Cardiac muscle cell (in vitro differentiated cells and primary cell): Measurements from ENCODE around the gene OR6V1. TPM values are rescaled to one million over a fixed set of nuclear protein-coding genes. Genes with fewer than 3 reads are reported as not detected.
"Not testable (repeated sequence)": the region's sequence is repeated elsewhere in the genome, so short reads cannot be mapped to it uniquely, and the experiment has no call there.

ENCODE experiments used
- DNase-seq, 2 donors: peaks; one replicate each; pipeline versions ENCODE4 v3.0.0 to v3.0.0-alpha.2; 2010 to 2017; ENCODE audit warnings: low read depth in 1 of 2, low spot score in 1 of 2
- H3K27ac ChIP-seq: fragments of 200-600 bp; sonication (generic); 2 replicates; pipeline ENCODE4 v1.5.1; 2016
- H3K27me3 ChIP-seq: fragments of 200-600 bp; sonication (generic); 2 replicates; pipeline ENCODE4 v1.6.0; 2016; ENCODE audit warnings: control low read depth
- H3K36me3 ChIP-seq: fragments of 200-600 bp; sonication (generic); 2 replicates; pipeline ENCODE4 v1.5.1; 2016; ENCODE audit warnings: control low read depth
- H3K4me1 ChIP-seq: fragments of 200-600 bp; sonication (generic); 2 replicates; pipeline ENCODE4 v1.8.1; 2017; ENCODE audit warnings: low read depth, mild to moderate bottlenecking, mixed run types
- H3K4me3 ChIP-seq: fragments of 200-600 bp; sonication (generic); 2 replicates; pipeline ENCODE4 v1.5.1; 2016; ENCODE audit warnings: mild to moderate bottlenecking
- H3K9me3 ChIP-seq: fragments of 200-600 bp; sonication (generic); 2 replicates; pipeline ENCODE4 v1.5.1; 2017; ENCODE audit warnings: low read depth, mild to moderate bottlenecking, control low read depth
- polyA plus RNA-seq: library from polyadenylated mRNA; unstranded; fragments of >200 nt; fragmentation: Nextera tagmentation; extraction: Ambion mirVana; gene quantifications from 2 replicates; pipeline ENCODE4 v1.2.1, GENCODE V29; 2016
- total RNA-seq: library from RNA; depleted of rRNA; stranded (reverse); fragments of >200 nt; gene quantifications from 2 replicates; pipeline ENCODE4 v1.2.3, GENCODE V29; 2016
- TF ChIP-seq, protein P1 (sequence below): IDR thresholded peaks from 2 replicates; pipeline ENCODE4 v1.5.1; 2012; ENCODE audit warnings: low read depth, mild to moderate bottlenecking, low read length

OR6V1 gene
- total and polyA plus RNA-seq, 2 experiments from 2014 or later, result not detected

DNA sequence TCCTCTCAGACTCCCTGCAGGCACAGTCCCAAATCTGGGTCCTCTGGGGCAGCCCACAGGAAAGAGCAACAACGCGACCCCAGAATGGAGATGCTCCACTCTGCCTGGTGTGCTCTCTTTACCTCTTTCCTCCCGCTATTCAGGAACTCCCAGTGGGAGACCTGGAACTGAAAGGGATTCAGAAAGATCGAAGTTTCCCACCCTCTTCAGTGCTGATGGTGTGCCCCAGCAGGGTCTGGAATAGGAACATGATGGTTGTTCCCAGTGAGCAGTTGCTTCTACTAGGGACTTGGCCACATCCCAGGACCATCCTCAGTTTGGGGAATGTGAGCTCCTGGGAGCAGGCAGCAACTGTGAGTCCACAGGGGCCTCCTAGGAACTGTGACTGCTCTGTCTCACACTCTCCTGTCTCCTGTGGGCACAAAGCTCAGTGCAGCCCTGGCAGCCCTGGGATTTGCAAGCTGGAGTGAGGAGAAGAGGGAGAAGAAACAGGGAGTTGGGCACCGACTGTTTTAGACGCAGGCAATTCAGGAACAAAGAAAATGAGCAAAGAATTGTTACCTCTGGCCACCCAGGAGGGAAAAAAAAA, 17.9 kb downstream of the OR6V1 start:
- DNase-seq, result no peak
- Histone ChIP-seq H3K4me1 (no peaks in the 10 kb centered on the region), H3K36me3 (no peaks in the 10 kb centered on the region), H3K27me3 (no peaks in the 10 kb centered on the region), H3K27ac (no peak overlapping the region), H3K9me3 (no peaks in the 10 kb centered on the region), H3K4me3 (no peak overlapping the region)
- TF ChIP-seq, protein P1, sequence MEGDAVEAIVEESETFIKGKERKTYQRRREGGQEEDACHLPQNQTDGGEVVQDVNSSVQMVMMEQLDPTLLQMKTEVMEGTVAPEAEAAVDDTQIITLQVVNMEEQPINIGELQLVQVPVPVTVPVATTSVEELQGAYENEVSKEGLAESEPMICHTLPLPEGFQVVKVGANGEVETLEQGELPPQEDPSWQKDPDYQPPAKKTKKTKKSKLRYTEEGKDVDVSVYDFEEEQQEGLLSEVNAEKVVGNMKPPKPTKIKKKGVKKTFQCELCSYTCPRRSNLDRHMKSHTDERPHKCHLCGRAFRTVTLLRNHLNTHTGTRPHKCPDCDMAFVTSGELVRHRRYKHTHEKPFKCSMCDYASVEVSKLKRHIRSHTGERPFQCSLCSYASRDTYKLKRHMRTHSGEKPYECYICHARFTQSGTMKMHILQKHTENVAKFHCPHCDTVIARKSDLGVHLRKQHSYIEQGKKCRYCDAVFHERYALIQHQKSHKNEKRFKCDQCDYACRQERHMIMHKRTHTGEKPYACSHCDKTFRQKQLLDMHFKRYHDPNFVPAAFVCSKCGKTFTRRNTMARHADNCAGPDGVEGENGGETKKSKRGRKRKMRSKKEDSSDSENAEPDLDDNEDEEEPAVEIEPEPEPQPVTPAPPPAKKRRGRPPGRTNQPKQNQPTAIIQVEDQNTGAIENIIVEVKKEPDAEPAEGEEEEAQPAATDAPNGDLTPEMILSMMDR, result no peak

DNA sequence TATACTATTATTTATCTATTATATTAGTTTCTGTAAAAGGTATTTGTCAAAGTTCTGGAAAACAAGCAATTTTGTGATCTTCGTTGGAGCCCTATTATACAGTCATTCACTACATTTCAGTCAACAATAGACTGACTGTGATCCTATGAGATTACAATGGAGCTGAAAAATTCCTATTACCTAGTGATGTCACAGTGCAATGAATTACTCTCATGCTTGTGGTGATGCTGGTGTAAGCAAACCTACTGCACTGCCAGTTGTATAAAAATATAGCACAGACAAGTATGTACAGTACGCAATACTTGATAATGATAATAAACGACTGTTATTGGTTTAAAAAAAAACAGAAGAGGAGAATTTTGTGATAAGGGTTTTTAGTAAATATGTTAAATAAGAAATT, 21.4 kb downstream of the OR6V1 start:
- H3K4me1 ChIP-seq, result no peaks in the 10 kb centered on the region
- DNase-seq, result no peak
- H3K27ac ChIP-seq, result no peak overlapping the region
- H3K4me3 ChIP-seq, result no peak overlapping the region
- TF ChIP-seq, protein P1, result no peak
- no peaks in the 10 kb centered on the region for H3K27me3 ChIP-seq
- H3K36me3 ChIP-seq, result no peaks in the 10 kb centered on the region
- no peaks in the 10 kb centered on the region for H3K9me3 ChIP-seq

DNA sequence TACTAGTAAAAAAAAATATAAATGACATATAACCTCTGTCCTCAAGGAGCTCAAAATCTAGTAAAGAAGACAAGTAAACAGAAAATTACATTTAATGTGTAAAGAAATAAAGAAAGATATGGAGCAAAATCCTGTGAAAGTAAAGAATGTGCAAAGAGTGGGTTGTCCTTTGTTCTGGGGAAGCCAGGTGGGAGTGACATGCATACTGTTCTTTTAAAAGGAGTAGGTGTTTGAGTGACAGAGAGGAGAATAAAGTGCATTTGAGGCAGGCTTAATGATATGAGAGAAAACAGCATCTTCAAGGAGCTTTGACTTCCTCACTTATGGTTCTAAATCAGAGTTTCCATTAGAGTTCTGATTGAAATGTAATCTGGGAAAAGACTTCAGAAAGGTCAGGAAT, 22.0 kb downstream of the OR6V1 start:
- no peaks in the 10 kb centered on the region for H3K36me3 ChIP-seq
- TF ChIP-seq, protein P1, result no peak
- no peaks in the 10 kb centered on the region for H3K27me3 ChIP-seq
- no peaks in the 10 kb centered on the region for H3K4me1 ChIP-seq
- no peak for DNase-seq
- H3K4me3 ChIP-seq, result no peak overlapping the region
- no peaks in the 10 kb centered on the region for H3K9me3 ChIP-seq
- no peak overlapping the region for H3K27ac ChIP-seq

DNA sequence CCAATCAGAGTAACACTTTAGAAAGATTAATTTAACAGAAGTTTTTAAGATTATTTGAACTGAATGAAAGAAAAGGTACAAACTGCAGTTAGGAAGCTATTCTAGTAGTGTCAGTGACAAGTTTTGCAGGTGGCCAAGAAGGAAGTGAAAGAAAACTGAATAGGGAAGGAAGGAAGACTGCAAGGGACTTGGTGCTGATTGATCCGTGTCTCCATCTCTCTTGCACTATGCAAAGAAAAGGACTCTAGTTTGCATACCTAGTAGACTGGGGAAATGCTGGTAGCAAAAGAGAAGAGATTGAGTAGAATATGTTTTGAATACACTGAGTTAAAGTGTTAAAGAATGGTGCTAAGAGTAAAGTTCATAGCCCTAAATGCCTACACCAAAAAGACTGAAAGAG, 33.0 kb downstream of the OR6V1 start:
- no peaks in the 10 kb centered on the region for H3K4me1 ChIP-seq
- TF ChIP-seq, protein P1, result no peak
- no peak for DNase-seq
- no peaks in the 10 kb centered on the region for H3K27me3 ChIP-seq
- H3K27ac ChIP-seq, result no peak overlapping the region
- H3K9me3 ChIP-seq, result no peaks in the 10 kb centered on the region
- H3K36me3 ChIP-seq, result no peaks in the 10 kb centered on the region
- H3K4me3 ChIP-seq, result no peak overlapping the region

DNA sequence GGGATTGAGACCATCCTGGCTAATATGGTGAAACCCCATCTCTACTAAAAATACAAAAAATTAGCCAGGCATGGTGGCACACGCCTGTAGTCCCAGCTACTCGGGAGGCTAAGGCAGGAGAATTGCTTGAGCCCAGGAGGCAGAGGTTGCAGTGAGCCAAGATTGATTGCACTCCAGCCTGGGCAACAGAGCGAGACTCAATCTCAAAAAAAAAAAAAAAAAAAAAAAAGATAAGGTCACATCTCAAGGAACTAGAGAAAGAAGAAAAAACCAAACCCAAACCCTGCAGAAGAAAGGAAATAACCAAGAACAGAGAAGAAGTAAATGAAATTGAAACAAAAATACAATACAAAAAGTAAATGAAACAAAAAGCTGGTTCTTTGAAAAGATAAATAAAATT, 33.5 kb downstream of the OR6V1 start:
- H3K4me1 ChIP-seq, H3K27me3 ChIP-seq, H3K27ac ChIP-seq, H3K4me3 ChIP-seq, DNase-seq, H3K9me3 ChIP-seq, H3K36me3 ChIP-seq: not testable (repeated sequence)

DNA sequence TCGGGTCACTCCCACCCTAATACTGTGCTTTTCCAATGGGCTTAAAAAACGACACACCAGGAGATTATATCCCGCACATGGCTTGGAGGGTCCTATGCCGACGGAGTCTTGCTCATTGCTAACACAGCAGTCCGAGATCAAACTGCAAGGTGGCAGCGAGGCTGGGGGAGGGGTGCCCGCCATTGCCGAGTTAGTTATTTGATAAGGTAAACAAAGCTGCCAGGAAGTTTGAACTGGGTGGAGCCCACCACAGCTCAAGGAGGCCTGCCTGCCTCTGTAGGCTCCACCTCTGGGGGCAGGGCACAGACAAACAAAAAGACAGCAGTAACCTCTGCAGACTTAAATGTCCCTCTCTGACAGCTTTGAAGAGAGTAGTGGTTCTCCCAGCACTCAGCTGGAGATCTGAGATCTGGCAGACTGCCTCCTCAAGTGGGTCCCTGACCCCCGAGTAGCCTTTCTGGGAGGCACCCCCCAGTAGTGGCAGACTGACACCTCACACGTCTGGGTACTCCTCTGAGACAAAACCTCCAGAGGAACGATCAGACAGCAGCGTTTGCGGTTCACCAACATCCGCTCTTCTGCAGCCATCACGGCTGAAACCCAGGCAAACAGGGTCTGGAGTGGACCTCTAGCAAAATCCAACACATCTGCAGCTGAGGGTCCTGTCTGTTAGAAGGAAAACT, 36.5 kb downstream of the OR6V1 start:
- H3K4me3 ChIP-seq, H3K27ac ChIP-seq, H3K36me3 ChIP-seq, H3K9me3 ChIP-seq, DNase-seq, H3K4me1 ChIP-seq, H3K27me3 ChIP-seq: not testable (repeated sequence)
